Measurements from ENCODE around the gene TSEN2. TPM values are rescaled to one million over a fixed set of nuclear protein-coding genes. Genes with fewer than 3 reads are reported as not detected.

The TSEN2 gene
- total RNA-seq, 1 experiment from 2014 or later, result 35.5 TPM

DNA sequence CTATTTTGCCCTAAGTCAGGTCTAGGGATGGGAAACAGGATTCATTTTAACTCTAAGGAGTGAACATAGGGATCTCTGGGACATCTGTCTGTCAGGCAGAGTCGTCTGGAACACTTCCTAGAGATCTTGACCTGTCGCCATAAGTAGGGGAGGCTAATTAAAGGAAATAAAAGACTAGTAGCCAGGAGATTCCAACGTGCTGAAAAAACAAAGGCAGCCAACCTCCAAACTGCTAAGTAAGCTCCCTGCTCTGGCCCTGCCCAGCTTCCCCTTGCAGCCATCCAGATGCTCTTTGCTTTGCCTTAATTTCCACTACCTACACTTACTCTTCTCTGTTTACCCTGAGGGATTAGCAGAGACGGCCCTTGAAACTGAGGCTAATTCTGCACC, 18.4 kb upstream of the TSEN2 start:
- TF ChIP-seq EGR1 (IDR thresholded peaks at IDR 0.05; ENCODE audit: low read depth) (no peak), ZFX (IDR thresholded peaks at IDR 0.05) (no peak)
- H3K4me3 ChIP-seq (replicated peaks in 1 of 2; ENCODE audit: low read depth in 1 of 2, low read length in 2 of 2), result no peak overlapping the region
- intact Hi-C loops (cut with micrococcal nuclease), result no loop called here
- no peaks in the 10 kb centered on the region for H3K27me3 ChIP-seq (ENCODE audit: insufficient read depth, low read length)
- H3K9me3 ChIP-seq (ENCODE audit: control insufficient read depth in 1 of 2, insufficient read depth in 1 of 2, low read depth in 1 of 2, low read length in 2 of 2), result no peaks in the 10 kb centered on the region
- peaks cover 11 to 43% of the 10 kb centered on the region in 2 experiments for H3K4me1 ChIP-seq (ENCODE audit: control insufficient read depth in 1 of 2, insufficient read depth in 2 of 2, low read length in 2 of 2)
- ChIA-PET RAD21 (ENCODE audit: low non-redundant PET in 1 of 2, low total read pairs in 2 of 2, uncharacterized antibody in 2 of 2, unreplicated experiment in 2 of 2) (no interaction called here), POLR2A (interaction anchor here (1.9 kb wide), 1 partner anchor 18 kb away, joined by 5 read pairs; the partner anchor contains the start of gene TSEN2), CTCF (no interaction called here)
- H3K4me2 ChIP-seq (ENCODE audit: low read length), result no peak overlapping the region
- BruUV-seq (replicated peaks), result no TSS peak
- ATAC-seq (no peak), DNase-seq (ENCODE audit: low read depth, low spot score) (no peak)
- no peaks in the 10 kb centered on the region for H4K20me1 ChIP-seq (ENCODE audit: insufficient read depth)
- H3K9ac ChIP-seq (ENCODE audit: low read length), result no peak overlapping the region
- no peak overlapping the region for H2AFZ ChIP-seq (ENCODE audit: low read depth, low read length, poor library complexity, severe bottlenecking)
- H3K79me2 ChIP-seq (ENCODE audit: insufficient read depth, low read length), result no peaks in the 10 kb centered on the region
- no peaks in the 10 kb centered on the region for H3K36me3 ChIP-seq (ENCODE audit: control insufficient read depth in 1 of 2, insufficient read depth in 2 of 2, low read length in 2 of 2)
- H3K9me2 ChIP-seq (ENCODE audit: insufficient read depth), result no peaks in the 10 kb centered on the region
- H3K27ac ChIP-seq (ENCODE audit: low read depth, low read length), result no peak overlapping the region

DNA sequence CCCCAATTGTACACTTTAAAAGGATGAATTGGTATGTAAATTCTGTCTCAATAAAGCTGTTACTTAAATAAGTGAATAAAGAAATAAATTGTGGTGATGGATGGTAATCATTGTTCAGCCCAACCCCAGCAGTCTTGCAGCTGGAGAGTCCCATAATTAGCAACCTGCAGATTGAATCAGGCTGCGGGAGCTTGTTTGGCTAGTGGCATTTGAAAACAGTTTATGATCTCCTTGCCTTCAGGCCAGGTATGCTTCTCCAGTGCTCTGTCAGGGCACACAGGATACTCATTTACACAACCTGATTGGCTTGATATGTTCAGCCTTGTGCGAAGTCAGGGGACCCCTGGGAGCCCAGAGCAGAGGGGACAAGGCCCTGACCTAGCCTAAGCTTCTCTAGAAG, 16.5 kb upstream of the TSEN2 start:
- H4K20me1 ChIP-seq (ENCODE audit: insufficient read depth), result no peaks in the 10 kb centered on the region
- no peaks in the 10 kb centered on the region for H3K9me2 ChIP-seq (ENCODE audit: insufficient read depth)
- BruUV-seq (replicated peaks), result no TSS peak
- H3K27me3 ChIP-seq (ENCODE audit: insufficient read depth, low read length), result no peaks in the 10 kb centered on the region
- H3K4me3 ChIP-seq (replicated peaks in 1 of 2; ENCODE audit: low read depth in 1 of 2, low read length in 2 of 2), result no peak overlapping the region
- POLR2A ChIA-PET, result no interaction called here
- H2AFZ ChIP-seq (ENCODE audit: low read depth, low read length, poor library complexity, severe bottlenecking), result no peak overlapping the region
- H3K9ac ChIP-seq (ENCODE audit: low read length), result no peak overlapping the region
- H3K4me2 ChIP-seq (ENCODE audit: low read length), result no peak overlapping the region
- RAD21 ChIA-PET (ENCODE audit: low non-redundant PET in 1 of 2, low total read pairs in 2 of 2, uncharacterized antibody in 2 of 2, unreplicated experiment in 2 of 2), result no interaction called here
- H3K36me3 ChIP-seq (ENCODE audit: control insufficient read depth in 1 of 2, insufficient read depth in 2 of 2, low read length in 2 of 2), result no peaks in the 10 kb centered on the region
- H3K4me1 ChIP-seq (ENCODE audit: control insufficient read depth in 1 of 2, insufficient read depth in 2 of 2, low read length in 2 of 2), result peaks cover 26 to 47% of the 10 kb centered on the region in 2 experiments
- intact Hi-C loops (cut with micrococcal nuclease), result no loop called here
- no peak overlapping the region for H3K27ac ChIP-seq (ENCODE audit: low read depth, low read length)
- H3K9me3 ChIP-seq (ENCODE audit: control insufficient read depth in 1 of 2, insufficient read depth in 1 of 2, low read depth in 1 of 2, low read length in 2 of 2), result no peaks in the 10 kb centered on the region
- ATAC-seq (no peak), DNase-seq (ENCODE audit: low read depth, low spot score) (no peak)
- TF ChIP-seq, protein P1, sequence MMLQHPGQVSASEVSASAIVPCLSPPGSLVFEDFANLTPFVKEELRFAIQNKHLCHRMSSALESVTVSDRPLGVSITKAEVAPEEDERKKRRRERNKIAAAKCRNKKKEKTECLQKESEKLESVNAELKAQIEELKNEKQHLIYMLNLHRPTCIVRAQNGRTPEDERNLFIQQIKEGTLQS (IDR thresholded peaks at IDR 0.05), result no peak
- no peak for TF ChIP-seq POLR2A (IDR thresholded peaks at IDR 0.05; ENCODE audit: borderline replicate concordance, extremely low read depth, insufficient read depth, insufficient read length)
- TF ChIP-seq, protein P2, sequence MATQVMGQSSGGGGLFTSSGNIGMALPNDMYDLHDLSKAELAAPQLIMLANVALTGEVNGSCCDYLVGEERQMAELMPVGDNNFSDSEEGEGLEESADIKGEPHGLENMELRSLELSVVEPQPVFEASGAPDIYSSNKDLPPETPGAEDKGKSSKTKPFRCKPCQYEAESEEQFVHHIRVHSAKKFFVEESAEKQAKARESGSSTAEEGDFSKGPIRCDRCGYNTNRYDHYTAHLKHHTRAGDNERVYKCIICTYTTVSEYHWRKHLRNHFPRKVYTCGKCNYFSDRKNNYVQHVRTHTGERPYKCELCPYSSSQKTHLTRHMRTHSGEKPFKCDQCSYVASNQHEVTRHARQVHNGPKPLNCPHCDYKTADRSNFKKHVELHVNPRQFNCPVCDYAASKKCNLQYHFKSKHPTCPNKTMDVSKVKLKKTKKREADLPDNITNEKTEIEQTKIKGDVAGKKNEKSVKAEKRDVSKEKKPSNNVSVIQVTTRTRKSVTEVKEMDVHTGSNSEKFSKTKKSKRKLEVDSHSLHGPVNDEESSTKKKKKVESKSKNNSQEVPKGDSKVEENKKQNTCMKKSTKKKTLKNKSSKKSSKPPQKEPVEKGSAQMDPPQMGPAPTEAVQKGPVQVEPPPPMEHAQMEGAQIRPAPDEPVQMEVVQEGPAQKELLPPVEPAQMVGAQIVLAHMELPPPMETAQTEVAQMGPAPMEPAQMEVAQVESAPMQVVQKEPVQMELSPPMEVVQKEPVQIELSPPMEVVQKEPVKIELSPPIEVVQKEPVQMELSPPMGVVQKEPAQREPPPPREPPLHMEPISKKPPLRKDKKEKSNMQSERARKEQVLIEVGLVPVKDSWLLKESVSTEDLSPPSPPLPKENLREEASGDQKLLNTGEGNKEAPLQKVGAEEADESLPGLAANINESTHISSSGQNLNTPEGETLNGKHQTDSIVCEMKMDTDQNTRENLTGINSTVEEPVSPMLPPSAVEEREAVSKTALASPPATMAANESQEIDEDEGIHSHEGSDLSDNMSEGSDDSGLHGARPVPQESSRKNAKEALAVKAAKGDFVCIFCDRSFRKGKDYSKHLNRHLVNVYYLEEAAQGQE (IDR thresholded peaks at IDR 0.05; ENCODE audit: low read depth), result no peak
- CTCF ChIA-PET, result no interaction called here
- no peaks in the 10 kb centered on the region for H3K79me2 ChIP-seq (ENCODE audit: insufficient read depth, low read length)

Measured in HCT116 (cell line).